NCI-H345 (cell line): ENCODE results near the gene MIER2.

Source experiments
- DNase-seq: peaks from one replicate; lab custom pipeline; 2025; lab: John Stamatoyannopoulos, UW

Gene MIER2

DNA sequence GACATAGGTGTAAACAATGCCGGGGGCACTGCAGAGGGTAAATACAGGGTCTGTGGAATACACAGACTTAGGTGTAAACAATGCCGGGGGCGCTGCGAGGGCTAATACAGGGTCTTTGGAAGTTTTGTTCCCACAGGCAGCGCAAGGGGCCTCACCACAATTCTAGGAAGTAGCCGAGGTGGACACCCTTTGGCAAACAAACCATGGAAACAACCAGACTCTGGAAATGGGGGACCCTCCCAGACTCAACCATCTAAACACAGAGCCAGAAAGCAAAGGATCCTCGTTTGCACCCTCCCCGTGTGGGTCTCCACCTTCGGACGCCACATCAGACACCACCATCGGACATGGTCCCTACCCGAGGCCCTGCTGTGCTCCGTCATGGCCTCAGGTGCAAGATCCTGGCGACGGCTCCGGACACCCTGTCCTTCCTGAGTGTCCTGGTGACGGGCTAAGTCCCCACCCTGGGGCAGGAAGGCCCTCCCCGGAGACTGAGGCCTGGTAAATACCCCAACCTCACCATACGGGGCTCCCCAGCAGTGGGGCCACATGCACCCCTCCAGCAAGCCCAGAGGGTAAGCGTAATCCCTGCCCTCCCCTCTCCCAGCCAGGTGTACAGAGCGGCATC is 36.7 kb downstream of the MIER2 start:
- DNase-seq = no peak

DNA sequence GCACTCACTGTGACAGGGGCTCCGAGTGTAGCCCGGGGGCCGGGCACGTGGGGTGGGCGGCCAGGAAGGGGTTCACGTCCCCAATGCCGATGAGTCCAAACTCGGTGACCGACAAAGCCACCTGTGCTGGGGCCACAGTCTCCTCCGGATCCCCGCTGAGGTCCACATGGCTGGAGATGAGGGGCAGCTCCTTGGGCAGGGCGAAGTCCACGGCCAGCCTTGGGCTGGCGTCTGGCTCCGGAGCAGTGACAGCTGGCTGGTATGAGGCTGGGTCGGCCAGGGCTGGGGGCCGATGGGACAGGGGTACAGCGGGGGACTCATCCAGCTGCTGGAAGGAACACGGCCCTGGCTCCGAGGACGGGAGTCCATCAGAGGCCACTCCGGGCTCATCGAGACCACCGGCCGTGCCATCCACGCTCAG is 37.5 kb downstream of the MIER2 start:
- DNase-seq = no peak

DNA sequence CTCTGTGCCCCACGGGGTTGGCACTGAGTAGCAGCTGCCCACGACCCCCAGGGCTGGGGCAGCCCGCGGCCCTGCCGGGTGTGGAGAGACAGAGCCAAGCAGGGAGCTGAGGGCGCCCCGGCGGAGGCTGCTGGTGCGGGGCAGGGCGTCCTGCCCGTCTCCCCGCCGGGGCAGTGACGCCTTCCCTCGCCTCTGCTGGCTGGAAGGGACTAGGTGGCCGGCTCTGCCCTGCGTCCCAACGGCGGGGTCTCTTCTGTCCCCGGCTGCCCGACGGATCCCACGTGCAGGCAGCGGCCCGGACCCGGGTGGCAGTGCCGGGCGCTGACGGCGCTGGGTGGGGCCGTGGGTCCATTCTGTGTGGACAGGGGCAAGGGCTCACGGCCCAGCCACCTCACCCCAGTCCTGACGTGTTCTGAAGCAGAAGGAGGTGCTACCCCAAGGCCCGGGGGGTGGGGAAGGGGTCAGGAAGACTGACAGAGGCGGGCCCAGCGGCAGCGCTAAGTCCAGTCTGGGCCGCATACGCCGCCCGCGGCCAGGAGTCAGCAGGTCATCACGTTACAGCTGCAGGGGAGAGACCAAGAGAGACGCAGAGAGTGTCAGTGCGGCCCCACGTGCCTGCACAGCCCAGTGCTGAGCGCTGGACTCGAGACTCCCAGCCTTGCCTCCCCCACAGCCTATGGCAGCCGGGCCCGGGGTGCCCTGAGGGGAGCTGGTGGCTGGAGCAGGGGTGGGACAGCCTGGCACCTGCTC is 38.3 kb downstream of the MIER2 start:
- no peak for DNase-seq

DNA sequence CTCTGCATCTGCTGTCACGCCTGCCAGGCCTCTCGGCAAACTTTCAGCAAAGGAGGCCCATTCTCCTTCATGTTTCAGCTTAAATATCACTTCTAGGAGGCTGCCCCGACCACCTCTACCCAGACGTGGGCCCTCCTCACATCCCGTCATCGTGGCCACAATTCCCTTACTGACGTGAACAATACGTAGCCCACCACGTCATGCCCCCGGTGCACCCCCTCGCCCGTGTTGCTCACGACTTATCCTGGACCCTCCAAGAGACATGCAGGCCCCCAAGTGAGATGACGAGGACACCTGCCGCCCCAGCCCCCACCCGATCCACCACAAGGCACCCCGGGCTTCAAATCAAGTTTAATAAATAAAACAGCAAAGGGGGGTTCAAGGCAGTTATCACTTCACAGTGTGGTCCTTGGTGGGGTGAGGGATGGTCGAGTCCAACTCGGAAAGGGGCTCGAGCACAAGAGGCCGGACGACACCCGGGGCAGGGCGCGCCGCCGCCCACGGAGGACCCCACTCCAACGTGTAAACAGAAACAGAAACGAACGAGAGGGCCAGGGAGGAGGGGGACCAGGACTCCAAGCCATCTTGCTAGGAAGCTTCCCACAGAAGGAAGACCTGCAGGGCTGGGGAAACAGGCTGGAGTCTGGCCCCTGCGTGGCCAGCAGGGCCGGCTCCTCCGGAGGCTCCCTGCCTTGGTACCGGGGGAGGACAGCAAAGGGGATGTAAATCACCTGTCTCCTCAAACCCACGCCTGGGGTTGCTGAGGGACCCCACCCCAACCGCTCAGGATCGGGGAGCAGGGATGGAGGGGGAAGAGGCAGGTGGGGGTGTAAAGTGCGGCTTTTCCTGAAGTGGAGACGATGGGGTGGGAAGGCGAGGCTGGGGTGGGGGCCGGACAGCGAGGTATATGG is 39.1 kb downstream of the MIER2 start:
- no peak for DNase-seq

DNA sequence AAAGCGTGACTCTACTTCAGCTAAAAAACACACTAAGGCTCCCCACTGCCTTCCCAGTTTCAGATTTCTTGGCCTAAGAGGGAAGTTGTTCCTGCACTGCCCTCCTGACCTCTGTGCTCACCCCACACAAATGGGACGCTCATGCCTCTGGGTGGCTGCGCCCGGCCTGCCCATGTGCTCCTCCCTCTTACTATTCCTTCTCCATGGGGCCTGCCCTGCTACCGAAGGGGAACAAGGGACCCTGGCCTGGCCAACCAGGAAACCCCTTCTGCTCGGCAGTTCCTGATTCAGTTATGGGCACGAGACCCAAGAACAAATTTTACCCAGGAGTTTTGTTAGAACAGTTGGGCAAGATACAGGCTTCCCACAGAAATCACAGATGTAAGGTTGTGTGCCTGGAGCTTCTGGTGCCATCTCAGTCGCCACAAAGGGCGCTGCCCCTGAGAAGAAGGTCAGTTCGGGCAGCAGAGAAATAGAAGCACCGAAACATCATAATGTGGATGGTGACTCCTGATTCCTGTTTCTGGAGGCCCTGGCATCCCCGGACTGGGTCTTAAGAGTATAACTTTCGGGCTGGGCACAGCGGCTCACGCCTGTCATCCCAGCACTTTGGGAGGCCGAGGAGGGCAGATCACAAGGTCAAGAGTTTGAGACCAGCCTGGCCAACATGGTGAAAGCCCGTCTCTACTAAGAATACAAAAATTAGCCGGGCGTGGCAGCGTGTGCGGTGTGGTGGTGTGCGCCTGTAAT is 47.9 kb downstream of the MIER2 start:
- DNase-seq = no peak

DNA sequence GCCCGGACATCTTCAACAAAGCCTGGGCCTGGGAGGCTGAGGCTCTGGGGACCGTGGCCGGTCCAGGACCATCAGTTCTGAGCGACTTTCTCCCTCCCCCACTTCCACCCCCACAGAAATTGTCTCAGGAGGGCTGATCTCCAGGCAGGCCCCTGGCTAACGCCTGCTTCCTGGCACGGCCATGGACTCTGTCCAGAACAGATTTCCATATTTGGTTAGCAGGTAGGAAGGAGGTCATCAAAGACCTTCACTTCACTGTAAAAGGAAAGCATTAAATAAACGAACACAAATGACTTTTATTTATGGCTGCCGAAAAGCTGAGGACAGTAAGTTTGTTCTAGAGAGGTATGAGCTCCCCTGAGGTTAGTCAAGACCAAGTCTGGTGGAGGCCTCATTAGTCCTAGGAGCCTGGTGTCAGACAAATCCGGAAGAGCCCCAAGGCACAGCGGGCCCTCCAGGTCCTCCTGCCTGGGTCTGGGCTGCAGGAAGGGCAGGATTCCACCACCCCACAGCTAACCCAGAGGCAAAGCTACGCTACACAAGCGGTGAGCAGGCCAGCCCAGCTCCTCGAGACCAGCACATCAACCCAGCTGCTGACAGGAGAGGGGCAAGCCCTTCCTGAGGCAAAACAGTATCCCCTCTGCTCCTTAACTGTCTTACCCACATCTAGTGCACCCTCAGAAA is 48.8 kb downstream of the MIER2 start:
- DNase-seq = no peak

DNA sequence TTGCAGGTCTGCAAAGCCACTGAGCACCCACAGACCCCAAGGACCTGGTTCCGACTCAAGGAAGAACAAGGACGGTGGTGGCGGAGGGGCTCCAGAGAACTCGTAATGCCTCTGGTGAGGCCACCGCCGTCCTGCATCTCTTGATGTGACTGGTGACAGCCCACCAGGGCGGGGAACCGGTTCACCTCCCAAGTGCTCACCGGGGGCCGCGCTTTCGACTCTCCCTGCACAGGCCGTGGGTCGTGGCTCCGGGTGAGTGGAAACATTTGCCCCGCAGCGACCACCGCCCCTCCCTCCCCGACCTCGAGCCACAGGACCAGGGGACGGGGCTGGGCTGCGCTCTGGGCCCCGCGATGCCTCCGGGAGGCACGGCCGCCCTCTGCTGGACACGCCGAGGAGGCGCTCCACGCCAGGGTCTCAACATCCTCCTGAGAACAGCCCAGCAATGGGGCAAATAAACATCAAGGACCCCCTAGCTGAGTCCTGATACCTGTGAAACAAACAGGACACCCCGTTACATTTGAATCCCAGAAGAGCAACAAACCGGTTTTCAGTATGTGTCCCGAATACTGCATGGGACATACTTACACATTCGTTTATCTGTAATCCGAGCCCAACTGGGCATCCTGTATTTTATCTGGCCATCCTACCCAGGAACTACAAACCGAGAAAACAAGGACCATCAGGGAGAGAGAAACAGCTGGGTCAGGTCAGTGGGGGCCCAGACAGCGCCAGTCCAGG is 49.5 kb downstream of the MIER2 start:
- DNase-seq = peak; percentile 28

DNA sequence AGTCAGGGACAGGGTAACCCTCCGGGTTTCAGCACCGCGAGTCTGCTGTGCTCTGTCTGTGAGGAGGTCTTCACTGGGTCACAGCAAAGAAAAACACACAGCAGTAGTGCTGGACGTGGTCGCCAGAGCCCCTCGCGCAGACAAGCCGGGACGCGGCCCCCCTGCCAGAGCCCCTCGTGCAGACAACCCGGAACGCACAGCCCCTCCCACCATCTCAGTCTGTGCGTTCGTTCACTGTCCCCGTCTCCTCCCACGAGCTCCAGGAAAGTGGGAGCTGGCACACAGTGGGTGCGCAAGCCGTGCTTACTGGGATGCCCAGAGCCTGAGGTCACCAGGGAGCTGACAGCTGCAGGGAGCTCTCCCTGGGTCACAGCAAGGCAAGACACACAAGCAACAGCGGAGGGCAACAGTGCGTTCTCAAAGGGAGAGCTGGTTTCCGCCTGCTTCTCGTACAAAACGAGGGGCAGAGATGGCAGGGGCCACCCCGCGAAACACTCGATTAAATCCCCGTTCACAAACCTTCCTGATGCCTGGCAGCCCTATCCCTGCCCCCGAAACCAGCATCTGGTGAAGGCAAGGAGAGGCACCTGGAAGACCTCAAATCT is 50.2 kb downstream of the MIER2 start:
- no peak for DNase-seq

DNA sequence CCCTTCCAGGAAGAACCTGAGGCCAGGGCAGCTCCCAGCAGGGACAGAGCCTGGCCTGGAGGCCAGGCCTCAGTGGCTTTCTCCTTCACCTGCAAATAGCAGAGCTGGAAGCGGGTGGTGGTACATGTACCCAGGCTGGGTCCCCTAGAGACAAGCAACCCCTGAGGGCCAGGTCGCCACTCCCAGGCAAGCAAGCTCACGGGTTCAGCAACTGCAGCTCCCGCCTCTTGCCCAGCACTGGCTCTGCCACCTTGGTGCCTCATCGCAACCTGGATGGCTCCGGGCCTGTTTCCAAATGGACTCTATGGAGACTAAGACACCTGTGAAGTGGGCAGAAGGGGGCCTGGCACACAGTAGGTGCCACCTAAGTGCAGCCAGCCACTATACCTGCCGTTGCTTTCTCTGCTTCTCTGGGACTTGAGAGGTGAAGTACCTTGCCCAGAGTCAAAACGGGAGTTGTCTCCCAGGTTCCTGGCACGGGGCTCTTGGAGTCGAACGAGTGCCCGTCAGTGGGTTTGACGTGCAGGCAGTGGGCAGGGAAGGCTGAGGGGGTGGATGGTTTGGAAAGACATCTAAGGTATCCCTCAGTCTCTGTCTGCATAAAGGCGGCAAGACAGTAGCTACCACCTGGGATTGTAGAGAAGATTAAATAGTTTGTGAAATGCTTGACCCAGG is 51.0 kb downstream of the MIER2 start:
- DNase-seq = no peak

DNA sequence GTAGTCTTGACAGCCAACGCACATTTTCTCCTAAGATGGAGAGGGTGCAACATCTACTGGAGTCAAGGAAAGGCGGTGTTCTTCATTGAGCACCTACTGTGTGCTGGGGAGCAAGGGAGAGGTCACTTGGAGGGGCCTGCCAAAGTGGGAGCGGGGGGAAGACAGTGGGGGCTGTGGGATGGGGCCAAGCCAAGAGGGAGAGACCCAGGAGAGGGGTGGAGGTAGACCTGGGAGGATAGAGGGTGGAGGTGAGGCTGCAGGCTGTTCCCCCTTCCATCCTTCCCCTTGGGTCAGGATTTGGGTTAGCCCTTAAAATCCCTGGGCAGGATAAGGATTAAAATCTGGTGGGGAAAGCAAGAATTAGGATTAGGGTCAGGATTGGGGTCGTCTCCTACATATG is 51.6 kb downstream of the MIER2 start:
- no peak for DNase-seq

DNA sequence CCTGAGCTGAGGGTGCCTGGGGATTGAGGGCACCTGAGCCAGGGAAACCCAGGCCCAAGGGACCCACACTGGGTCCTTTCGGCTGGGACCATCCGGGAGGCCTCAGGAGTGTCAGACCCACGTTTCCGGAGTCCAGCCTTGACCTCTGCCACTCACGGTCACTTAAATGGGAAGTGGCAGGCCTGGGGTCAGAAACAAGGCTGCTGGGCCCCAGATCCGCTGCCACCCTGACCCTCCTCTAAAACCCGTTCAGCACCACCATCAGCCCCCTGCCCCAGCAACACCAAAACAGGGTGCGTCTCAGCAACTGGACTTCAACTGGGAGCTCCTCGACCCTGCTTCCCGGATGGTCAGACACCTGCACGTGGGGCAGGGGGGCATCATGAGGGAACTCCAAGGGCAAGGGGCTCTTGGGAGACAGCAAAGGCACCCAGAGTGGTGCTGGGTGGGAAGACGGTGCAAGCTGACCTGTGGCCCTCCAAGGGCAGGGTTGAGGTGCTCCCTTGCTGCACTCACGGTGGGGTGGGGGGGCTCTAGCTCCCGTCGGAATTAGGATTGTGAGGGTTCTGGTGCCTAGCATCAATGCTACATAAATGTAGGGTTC is 52.2 kb downstream of the MIER2 start:
- DNase-seq = no peak

DNA sequence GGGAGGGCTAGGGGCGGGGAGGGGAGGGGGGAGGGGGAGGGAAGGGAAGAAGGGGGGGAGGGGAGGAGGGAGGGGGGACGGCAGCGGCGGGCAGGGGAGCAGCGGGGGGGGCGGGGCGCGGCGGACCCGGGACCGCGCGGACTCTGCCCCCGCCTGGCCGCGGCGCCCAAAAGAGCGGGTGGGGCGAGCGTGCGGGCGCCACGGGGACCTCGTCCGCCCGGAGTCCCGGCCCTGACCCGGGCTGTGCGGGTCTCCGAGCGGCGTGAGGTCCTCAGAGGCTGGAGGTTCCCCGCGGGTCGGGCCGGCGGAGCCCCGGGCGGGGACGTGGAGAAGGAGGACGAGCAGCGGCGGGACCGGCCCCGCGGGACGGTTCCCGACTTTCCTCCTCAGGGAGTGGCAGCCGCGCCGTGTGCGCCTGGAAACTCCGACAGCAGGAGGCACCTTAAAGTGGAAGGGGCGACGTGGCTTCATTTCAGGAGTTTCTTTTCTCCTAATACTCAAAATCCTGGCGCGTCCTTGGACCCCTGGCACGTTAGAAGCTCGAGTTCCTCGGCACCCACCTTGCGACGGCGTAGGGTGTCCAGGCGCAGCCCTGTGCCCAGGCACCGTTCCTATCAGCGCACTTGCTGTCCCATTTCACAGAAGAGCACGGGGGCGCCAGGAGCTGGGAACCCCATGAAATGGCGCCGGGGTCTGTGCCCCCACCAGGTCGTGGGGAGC is 52.9 kb downstream of the MIER2 start:
- peak; percentile 44 for DNase-seq

DNA sequence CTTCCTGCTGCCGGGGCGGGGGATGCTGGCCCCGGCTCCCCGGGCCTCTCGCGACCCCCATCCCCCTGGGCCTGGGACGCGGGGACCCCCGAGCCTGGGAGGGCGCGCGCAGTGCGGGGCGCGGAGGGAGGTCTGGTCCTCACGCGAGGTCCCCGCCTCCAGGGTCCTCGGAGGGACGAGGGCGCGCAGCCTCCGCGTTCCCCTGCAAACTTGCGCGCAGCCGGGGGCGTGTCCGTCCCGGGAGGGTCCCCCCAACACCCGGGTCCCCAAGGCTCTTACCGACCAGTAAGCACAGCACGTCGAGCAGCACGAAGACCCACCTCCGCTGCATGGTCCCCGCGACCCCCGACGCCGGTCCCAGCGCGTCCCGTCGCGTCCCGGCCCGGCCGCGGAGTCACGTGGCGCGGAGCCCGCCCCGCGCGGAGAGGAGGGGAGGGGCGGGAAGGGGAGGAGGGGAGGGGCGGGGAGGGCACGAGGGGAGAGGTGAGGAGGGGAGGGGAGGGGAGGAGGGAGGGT is 53.5 kb downstream of the MIER2 start, which contains the start of gene PLPP2:
PLPP2 (minus strand) TSS at position 398 of the 516 bp plus-strand sequence; CDS start at position 331, 67 bp downstream.
- DNase-seq = peak; percentile 37

DNA sequence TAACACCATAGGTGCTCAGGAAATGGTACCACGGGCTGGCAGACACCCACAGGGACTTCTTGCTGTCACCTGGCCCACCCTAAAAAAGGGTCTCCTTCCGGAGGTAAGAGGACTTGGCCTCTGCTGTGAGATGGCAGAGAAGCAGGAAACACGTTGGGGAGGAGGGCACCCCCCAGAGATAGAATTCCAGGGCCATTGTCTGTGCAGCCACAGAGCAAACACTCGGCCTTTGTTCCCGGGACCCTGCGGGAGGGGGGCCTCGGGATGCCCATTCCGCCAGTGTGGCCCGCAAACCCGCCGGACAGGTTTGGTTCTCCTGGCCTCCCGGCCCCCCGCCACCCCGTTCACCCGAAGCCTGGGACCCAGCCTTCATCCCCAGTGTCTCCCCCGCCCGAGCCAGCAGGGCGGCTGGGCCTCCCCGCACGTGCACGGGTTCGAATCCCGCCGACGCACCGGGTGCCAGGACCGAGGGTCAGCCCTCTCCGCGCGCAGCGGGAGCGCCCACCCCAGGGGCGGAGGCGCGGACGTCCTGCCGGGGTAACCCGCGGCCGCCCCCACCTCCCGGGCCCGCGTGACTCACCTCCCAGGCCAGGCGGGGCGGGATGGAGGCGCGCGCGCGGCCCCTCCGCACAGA is 54.1 kb downstream of the MIER2 start:
- peak; percentile 87 for DNase-seq

DNA sequence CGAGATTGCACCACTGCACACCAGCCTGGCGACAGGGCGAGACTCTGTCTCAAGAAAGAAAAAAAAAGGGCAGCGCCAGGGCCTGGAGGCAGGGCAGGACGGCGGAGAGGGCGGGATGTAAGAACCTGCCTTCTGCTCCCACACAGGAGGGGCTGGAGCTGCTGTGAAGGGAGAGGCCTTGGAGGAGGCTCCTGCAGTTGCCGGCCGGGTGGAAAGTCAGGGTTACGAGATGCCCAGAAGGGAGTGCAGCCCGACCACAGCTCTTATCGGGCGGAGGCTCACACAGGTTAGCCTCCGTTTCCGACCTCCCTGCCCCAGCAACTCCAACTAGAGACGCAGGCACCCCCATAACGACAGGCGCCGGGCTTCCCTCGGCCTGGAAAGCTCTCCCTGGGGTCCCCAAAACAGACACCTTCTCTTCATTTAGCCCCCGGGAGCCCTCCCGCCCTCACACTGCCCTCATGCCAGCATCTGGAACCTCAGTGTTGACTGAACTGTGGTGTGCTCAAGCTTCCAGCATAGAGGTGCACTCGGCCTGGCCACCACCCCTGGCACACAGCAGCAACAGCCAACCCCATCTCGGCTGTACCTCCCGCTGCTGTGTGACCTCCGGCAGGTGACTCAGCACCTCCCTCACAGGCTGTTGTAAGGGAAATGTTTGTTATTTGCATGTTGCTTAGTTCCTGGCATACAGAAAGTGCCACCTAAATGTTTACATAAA is 54.8 kb downstream of the MIER2 start:
- peak; percentile 87 for DNase-seq

DNA sequence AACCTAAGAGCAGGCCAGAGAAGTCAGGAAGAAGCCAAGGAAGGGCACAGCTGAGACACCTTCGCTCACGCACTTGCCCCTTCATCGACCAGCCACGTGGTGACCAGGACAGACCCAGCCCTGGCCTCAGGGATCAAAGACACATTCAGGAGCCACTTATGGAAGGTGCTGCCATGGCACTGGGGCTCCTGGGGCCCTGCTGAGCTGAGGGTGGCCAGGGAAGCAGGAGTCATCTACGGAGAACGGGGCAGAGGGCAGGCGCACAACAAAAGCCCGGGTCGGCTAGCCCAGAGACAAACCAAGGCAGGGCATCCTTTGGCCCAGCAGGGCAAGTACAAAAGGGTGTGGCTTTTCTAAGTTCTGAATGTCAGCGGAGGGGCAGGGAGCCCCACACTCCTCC is 55.7 kb downstream of the MIER2 start:
- no peak for DNase-seq

DNA sequence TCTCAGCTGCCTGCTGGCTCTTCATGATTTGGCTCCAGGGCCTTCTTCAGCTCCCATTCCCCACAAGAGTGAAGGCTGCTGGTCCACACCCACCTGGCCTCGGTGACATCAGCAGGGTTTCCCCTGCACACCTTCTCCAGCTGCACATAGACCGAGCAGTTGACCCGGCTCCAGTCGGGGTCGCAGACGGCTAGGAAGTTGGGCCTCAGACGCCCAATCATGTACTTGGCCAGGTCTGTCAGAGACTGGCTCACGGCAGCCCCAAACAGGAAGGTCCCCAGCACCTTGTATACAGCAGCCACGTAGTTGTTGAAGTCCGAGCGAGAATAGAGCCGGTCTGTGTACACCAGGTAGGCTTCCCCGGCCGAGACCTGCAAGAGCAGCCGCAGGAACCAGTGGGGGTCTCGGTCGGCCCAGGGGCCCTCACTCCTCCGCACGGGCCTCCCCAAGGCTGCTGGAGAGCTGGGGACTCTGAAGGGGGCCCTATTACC is 57.2 kb downstream of the MIER2 start:
- no peak for DNase-seq
